Psoas muscle (tissue), 8 donors: ENCODE measurements around the gene PARVB. TPM values are rescaled to one million over a fixed set of nuclear protein-coding genes. Genes with fewer than 3 reads are reported as not detected.

Experiments used
- ATAC-seq, 4 donors: fragments of 200-7000 bp; cut with Tn5 transposase; one replicate each; pipeline ENCODE4 v1.9.1; 2020; ENCODE audit warnings: moderate library complexity in 3 of 4, mild to moderate bottlenecking in 2 of 4
- DNase-seq, 2 donors: peaks; one replicate each; pipeline ENCODE4 v3.0.0-alpha.2; 2020
- H3K27ac ChIP-seq: fragments of 200-600 bp; one replicate; pipeline ENCODE4 v1.8.0; 2022
- H3K27me3 ChIP-seq, 3 donors: fragments of 200-600 bp in 1 of 3; one replicate each; pipeline versions ENCODE4 v1.6.1 to v1.8.0; 2013 to 2022; ENCODE audit warnings: low read length in 2 of 3, mild to moderate bottlenecking in 2 of 3, moderate library complexity in 1 of 3; ENCODE audit not compliant: insufficient read depth in 3 of 3
- H3K36me3 ChIP-seq, 2 donors: fragments of 200-600 bp in 1 of 2; one replicate each; pipeline versions ENCODE4 v1.6.1 to v1.8.0; 2013 to 2022; ENCODE audit warnings: low read depth in 1 of 2, mild to moderate bottlenecking in 1 of 2, moderate library complexity in 1 of 2; ENCODE audit not compliant: insufficient read depth in 1 of 2
- H3K4me1 ChIP-seq: fragments of 200-600 bp; one replicate; pipeline ENCODE4 v1.8.0; 2022
- H3K4me3 ChIP-seq: fragments of 200-600 bp; one replicate; pipeline ENCODE4 v1.8.0; 2022; ENCODE audit warnings: mild to moderate bottlenecking
- H3K9me3 ChIP-seq: fragments of 200-600 bp; one replicate; pipeline ENCODE4 v1.8.0; 2022
- WGBS, 3 donors: extraction: QIAGEN DNeasy Blood & Tissue Kit; methylation state at CpG; one replicate each; pipeline versions ENCODE4 v1.1.6 to v1.1.7; 2013; 5-methylcytosine and 5-hydroxymethylcytosine counted together
- intact Hi-C, 2 donors: fragments of 100-400 bp; cut with DNase I; formaldehyde crosslinking; loops; one replicate each; pipeline versions ENCODE4 v1.11.0 to v1.14.2; 2022
- polyA plus RNA-seq, 3 donors: library from polyadenylated mRNA; stranded (reverse); fragments of 200-250 nt; gene quantifications; one replicate each; pipeline ENCODE4 v1.2.3, GENCODE V29; 2013
- total RNA-seq, 4 donors: library from RNA; stranded (reverse); fragmentation: NEBNext Ultra II Directional in 2 of 4; extraction: Animal tissue kit (Norgen Biotek cat#: 25700) in 2 of 4; gene quantifications; one replicate each; pipeline versions ENCODE4 v1.2.1 to v1.2.4, GENCODE V29; 2021 to 2023
- TF ChIP-seq, protein P1 (sequence below): fragments of 200-600 bp; IDR thresholded peaks from one replicate; pipeline ENCODE4 v1.8.0; 2022; ENCODE audit warnings: antibody characterized with exemption
- donor health status: healthy with polysubstance abuse.
- donor health status: DM: no; HTN: no; CAD: no; lungs with moderate emphysema.
- donor health status: Bipolar disorder and iron deficiency.
- donor health status: healthy.
- donor health status: DM: yes; HTN: yes; CAD: no.
- donor health status: DM: no; HTN: no; CAD: no.
- donor health status: DM: no; HTN: no; CAD: no.
- donor health status: DM: yes; HTN: yes; CAD: no.

The PARVB gene
- total and polyA plus RNA-seq, 7 donors, result 84.5 to 172 (median 103) TPM

DNA sequence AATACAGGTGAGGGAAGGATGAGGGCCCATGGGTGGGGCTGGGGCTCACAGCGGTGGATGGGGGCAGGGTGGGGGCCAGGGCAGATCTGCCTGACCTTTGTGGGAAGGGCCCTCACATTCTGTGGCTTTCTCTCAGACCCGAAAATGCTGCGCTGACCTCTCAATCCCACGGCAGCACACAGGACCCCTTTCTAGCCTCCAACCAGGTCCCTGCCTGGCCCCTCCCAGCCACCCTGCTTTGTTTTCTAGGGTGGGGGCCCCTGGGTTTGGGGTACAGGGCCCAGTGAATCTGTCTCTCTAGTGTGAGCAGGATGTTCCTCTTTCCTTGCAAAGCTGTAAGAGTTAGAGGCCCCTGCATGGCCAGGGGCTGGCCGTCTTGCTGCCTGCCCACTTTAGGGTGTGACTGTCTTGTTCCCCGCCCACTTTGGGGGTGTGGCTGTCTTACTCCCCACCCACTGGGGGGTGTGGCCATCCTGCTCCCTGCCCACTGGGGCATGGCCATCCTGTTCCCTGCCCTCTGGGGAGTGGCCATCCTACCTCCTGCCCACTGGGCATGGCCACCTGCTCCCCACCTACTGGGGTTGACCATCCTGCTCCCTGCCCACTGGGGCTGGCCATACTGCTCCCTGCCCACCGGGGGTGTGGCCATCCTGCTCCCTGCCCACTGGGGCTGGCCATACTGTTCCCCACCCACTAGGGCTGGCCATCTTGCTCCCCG lies 168.2 kb downstream of the PARVB start:
- peaks cover 0 to 6% (median 4%) of the 10 kb centered on the region in 3 donors for H3K27me3 ChIP-seq
- H3K9me3 ChIP-seq, result no peaks in the 10 kb centered on the region
- no peak for ATAC-seq
- TF ChIP-seq, protein P1, sequence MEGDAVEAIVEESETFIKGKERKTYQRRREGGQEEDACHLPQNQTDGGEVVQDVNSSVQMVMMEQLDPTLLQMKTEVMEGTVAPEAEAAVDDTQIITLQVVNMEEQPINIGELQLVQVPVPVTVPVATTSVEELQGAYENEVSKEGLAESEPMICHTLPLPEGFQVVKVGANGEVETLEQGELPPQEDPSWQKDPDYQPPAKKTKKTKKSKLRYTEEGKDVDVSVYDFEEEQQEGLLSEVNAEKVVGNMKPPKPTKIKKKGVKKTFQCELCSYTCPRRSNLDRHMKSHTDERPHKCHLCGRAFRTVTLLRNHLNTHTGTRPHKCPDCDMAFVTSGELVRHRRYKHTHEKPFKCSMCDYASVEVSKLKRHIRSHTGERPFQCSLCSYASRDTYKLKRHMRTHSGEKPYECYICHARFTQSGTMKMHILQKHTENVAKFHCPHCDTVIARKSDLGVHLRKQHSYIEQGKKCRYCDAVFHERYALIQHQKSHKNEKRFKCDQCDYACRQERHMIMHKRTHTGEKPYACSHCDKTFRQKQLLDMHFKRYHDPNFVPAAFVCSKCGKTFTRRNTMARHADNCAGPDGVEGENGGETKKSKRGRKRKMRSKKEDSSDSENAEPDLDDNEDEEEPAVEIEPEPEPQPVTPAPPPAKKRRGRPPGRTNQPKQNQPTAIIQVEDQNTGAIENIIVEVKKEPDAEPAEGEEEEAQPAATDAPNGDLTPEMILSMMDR, result no peak
- intact Hi-C loops, result no loop called here
- no peak overlapping the region for H3K27ac ChIP-seq
- DNase-seq, result peak in 1 of 2 donors; percentile 56
- H3K36me3 ChIP-seq, result no peaks in the 10 kb centered on the region
- WGBS, 3 donors, result 85 to 91% (median 86%) methylated on average over 7 to 8 of the region's 8 CpGs
- H3K4me3 ChIP-seq, result no peak overlapping the region
- H3K4me1 ChIP-seq, result no peaks in the 10 kb centered on the region

DNA sequence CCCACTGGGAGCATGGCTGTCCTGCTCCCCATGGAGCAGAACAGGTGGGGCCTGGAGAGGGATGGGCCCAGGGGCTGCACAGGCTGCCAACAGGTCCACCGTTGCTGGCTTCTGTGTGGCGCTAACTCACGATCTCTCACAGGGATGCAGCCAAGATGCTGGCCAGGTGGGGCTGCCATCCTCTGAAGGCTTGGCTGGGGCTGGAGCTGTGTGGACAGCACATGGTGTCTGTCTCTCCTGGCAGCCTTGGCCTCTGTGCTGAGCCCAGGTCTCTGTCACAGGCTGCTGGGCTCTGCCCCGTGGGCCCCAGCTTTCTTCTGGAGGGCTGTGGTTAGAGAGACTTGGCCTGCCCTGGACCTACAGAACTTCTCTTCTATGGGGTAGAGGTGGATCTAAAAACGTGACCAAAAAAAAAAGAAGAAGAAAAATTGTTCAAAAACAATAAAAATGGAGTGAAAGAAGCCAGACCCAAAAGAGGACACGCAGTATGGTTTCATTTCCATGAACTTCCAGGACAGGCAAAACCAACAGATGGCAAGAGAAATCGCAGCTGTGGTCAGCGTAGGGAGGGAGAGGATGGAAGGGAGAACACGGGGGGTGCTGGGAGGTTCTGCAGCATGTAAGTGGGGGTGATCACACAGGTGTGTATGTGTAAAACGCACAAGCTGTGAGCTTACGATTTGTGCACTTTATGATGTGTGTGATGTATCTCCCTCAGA lies 168.9 kb downstream of the PARVB start:
- WGBS, 3 donors, result 35 to 40% (median 35%) methylated on average over 10 to 11 of the region's 11 CpGs
- H3K4me3 ChIP-seq, result no peak overlapping the region
- H3K9me3 ChIP-seq, result no peaks in the 10 kb centered on the region
- peaks cover 0 to 4% (median 4%) of the 10 kb centered on the region in 3 donors for H3K27me3 ChIP-seq
- intact Hi-C loops, result no loop called here
- H3K4me1 ChIP-seq, result no peaks in the 10 kb centered on the region
- ATAC-seq (no peak), DNase-seq (no peak)
- H3K36me3 ChIP-seq, result no peaks in the 10 kb centered on the region
- no peak overlapping the region for H3K27ac ChIP-seq
- TF ChIP-seq, protein P1, result no peak

DNA sequence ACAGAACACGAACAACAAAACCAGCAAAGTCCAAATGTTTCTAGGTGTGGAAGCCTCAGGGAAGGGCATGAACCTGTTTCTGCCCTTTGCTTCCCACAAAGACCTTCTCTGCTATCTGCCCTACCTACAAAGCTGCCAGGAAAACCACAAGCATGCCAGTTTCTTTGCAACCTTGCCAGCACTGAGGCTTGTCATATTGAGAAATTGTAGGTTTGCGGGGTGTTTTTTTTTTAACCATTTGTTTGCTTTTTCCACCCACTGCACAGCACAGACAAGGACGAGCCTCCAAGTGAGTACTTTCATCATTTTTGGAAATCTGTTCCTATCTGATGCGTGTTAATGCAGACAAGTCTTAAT lies 169.4 kb downstream of the PARVB start:
- TF ChIP-seq, protein P1, result no peak
- H3K27me3 ChIP-seq, result peaks cover 0 to 4% (median 4%) of the 10 kb centered on the region in 3 donors
- no peak overlapping the region for H3K4me3 ChIP-seq
- DNase-seq (no peak), ATAC-seq (no peak)
- no peaks in the 10 kb centered on the region for H3K36me3 ChIP-seq
- no peaks in the 10 kb centered on the region for H3K4me1 ChIP-seq
- no peaks in the 10 kb centered on the region for H3K9me3 ChIP-seq
- no peak overlapping the region for H3K27ac ChIP-seq
- WGBS, 3 donors, result 50 to 54% (median 53%) methylated on average over 4 of the region's 4 CpGs
- intact Hi-C loops, result no loop called here

DNA sequence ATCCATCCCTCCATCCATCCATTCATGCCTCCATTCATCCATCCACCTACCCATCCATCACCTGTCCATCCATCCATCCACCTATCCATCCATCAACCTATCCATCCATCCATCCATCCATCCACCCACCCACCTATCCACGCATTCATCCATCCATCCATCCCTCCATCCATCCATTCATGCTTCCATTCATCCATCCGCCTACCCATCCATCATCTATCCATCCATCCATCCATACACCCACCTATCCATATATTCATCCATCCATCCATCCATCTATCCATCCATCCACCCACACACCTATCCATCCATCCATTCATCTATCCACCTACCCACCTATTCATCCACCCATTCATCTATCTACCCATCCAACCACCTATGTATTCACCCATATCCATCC lies 170.5 kb downstream of the PARVB start:
- no peaks in the 10 kb centered on the region for H3K9me3 ChIP-seq
- H3K36me3 ChIP-seq, result no peaks in the 10 kb centered on the region
- DNase-seq (no peak), ATAC-seq (no peak)
- peaks cover 0 to 4% (median 4%) of the 10 kb centered on the region in 3 donors for H3K27me3 ChIP-seq
- no peak overlapping the region for H3K4me3 ChIP-seq
- TF ChIP-seq, protein P1, result no peak
- no peaks in the 10 kb centered on the region for H3K4me1 ChIP-seq
- WGBS, 3 donors, result 93 to 94% (median 94%) methylated on average over 2 of the region's 2 CpGs
- intact Hi-C loops, result no loop called here
- H3K27ac ChIP-seq, result no peak overlapping the region
